IMR-90 (cell line): ENCODE data around the gene HOATZ. TPM values are rescaled to one million over a fixed set of nuclear protein-coding genes. Genes with fewer than 3 reads are reported as not detected.

ENCODE experiments used
- ATAC-seq: fragments of 200-7000 bp; cut with Tn5 transposase; 2 replicates; pipeline ENCODE4 v1.9.1; 2020; ENCODE audit warnings: low read depth, mild to moderate bottlenecking, moderate library complexity
- BruUV-seq: library from RNA; stranded (reverse); fragments of 400-500 nt; replicated peaks from 2 replicates; lab custom pipeline; 2021; lab: Mats Ljungman, UMichigan
- CTCF ChIA-PET: fragments of 300-600 bp; formaldehyde crosslinking; extraction: SDS; loops from one replicate; lab custom pipeline; 2021; ENCODE audit warnings: antibody characterized with exemption; lab: Yijun Ruan, JAX
- POLR2A ChIA-PET: fragments of 300-600 bp; sonication (Branson Sonifier 250); formaldehyde crosslinking; loops from one replicate; lab custom pipeline; 2022; ENCODE audit warnings: antibody characterized with exemption; ENCODE audit not compliant: unreplicated experiment; lab: Charles Lee
- DNase-seq: peaks from one replicate; pipeline ENCODE4 v3.0.0; 2013
- H2AFZ ChIP-seq: replicated peaks from 2 replicates; pipeline ENCODE3; 2013; ENCODE audit warnings: low read length, mild to moderate bottlenecking; ENCODE audit not compliant: poor library complexity
- H2AK5ac ChIP-seq: 2 replicates; pipeline ENCODE4 v1.6.1; 2013; ENCODE audit warnings: low read depth, low read length, inconsistent platforms
- H2AK9ac ChIP-seq: replicated peaks from 2 replicates; pipeline ENCODE3; 2013; ENCODE audit warnings: mild to moderate bottlenecking, low read depth, low read length, moderate library complexity; ENCODE audit not compliant: poor library complexity
- H2BK120ac ChIP-seq: 2 replicates; pipeline ENCODE4 v1.6.1; 2013; ENCODE audit warnings: low read depth, low read length, inconsistent platforms
- H2BK15ac ChIP-seq: 3 replicates; pipeline ENCODE4 v1.6.1; 2013; ENCODE audit warnings: low read depth, low read length, inconsistent platforms
- H2BK20ac ChIP-seq: 2 replicates; pipeline ENCODE4 v1.6.1; 2013; ENCODE audit warnings: low read depth, mild to moderate bottlenecking, inconsistent platforms, low read length, moderate library complexity
- H2BK5ac ChIP-seq: 2 replicates; pipeline ENCODE4 v1.6.1; 2013; ENCODE audit warnings: mild to moderate bottlenecking, low read depth, low read length, inconsistent platforms; ENCODE audit not compliant: poor library complexity, severe bottlenecking
- H3K14ac ChIP-seq: replicated peaks from 2 replicates; pipeline ENCODE4 v1.6.1; 2013; ENCODE audit warnings: low read depth, low read length, inconsistent platforms
- H3K18ac ChIP-seq: 2 replicates; pipeline ENCODE4 v1.6.1; 2013; ENCODE audit warnings: low read depth, low read length, control low read depth
- H3K23ac ChIP-seq: 2 replicates; pipeline ENCODE4 v1.6.1; 2013; ENCODE audit warnings: low read depth, low read length, inconsistent platforms
- H3K27ac ChIP-seq: 2 replicates; pipeline ENCODE4 v1.5.1; 2013; ENCODE audit warnings: mild to moderate bottlenecking, control low read depth, low read length; ENCODE audit not compliant: insufficient read depth
- H3K27me3 ChIP-seq: 2 replicates; pipeline ENCODE4 v1.6.1; 2013; ENCODE audit warnings: low read length; ENCODE audit not compliant: control insufficient read depth, insufficient read depth
- H3K36me3 ChIP-seq: 2 replicates; pipeline ENCODE4 v1.6.1; 2013; ENCODE audit warnings: low read length, mixed read lengths; ENCODE audit not compliant: control insufficient read depth, insufficient read depth
- H3K4ac ChIP-seq: 2 replicates; pipeline ENCODE4 v1.6.1; 2013; ENCODE audit warnings: low read depth, low read length, inconsistent platforms
- H3K4me1 ChIP-seq: 2 replicates; pipeline ENCODE4 v1.6.1; 2013; ENCODE audit warnings: low read length, mixed read lengths; ENCODE audit not compliant: control insufficient read depth, insufficient read depth
- H3K4me2 ChIP-seq: 2 replicates; pipeline ENCODE4 v1.6.1; 2013; ENCODE audit warnings: low read depth, mild to moderate bottlenecking, control low read depth, low read length, moderate library complexity
- H3K4me3 ChIP-seq: 2 replicates; pipeline ENCODE4 v1.5.1; 2013; ENCODE audit warnings: low read depth, mild to moderate bottlenecking, control low read depth, low read length, moderate library complexity; ENCODE audit not compliant: insufficient read depth
- H3K56ac ChIP-seq: 2 replicates; pipeline ENCODE4 v1.6.1; 2013; ENCODE audit warnings: low read length, inconsistent platforms; ENCODE audit not compliant: insufficient read depth; ENCODE audit errors: extremely low read depth
- H3K79me1 ChIP-seq, 2 experiments: 2 replicates each; pipeline ENCODE4 v1.6.1; 2013; ENCODE audit warnings: low read length in 2 of 2, inconsistent platforms in 1 of 2, low read depth in 1 of 2
- H3K9ac ChIP-seq: 2 replicates; pipeline ENCODE4 v1.6.1; 2013; ENCODE audit warnings: low read depth, low read length, control low read depth
- H3K9me1 ChIP-seq: 2 replicates; pipeline ENCODE4 v1.6.1; 2013; ENCODE audit warnings: low read length, inconsistent platforms; ENCODE audit not compliant: insufficient read depth
- H3K9me3 ChIP-seq: 2 replicates; pipeline ENCODE4 v1.6.1; 2013; ENCODE audit warnings: low read length; ENCODE audit not compliant: control insufficient read depth, insufficient read depth
- H4K20me1 ChIP-seq: 2 replicates; pipeline ENCODE4 v1.6.1; 2013; ENCODE audit warnings: low read length, inconsistent platforms; ENCODE audit not compliant: insufficient read depth
- H4K5ac ChIP-seq: 2 replicates; pipeline ENCODE4 v1.6.1; 2013; ENCODE audit warnings: mild to moderate bottlenecking, low read depth, low read length, control low read depth
- H4K8ac ChIP-seq, 2 experiments: 2 replicates each; pipeline ENCODE4 v1.6.1; 2013; ENCODE audit warnings: low read depth in 2 of 2, low read length in 2 of 2, control low read depth in 1 of 2, inconsistent platforms in 1 of 2
- H4K91ac ChIP-seq: 2 replicates; pipeline ENCODE4 v1.6.1; 2013; ENCODE audit warnings: low read depth, low read length, inconsistent platforms; ENCODE audit not compliant: insufficient read depth
- BHLHE40 ChIP-seq: fragments of 150-350 bp; IDR thresholded peaks from 2 replicates; pipeline ENCODE4 v1.6.1; 2016; ENCODE audit warnings: mild to moderate bottlenecking, low read depth, low read length
- CEBPB ChIP-seq: IDR thresholded peaks from 2 replicates; pipeline ENCODE4 v1.6.1; 2012; ENCODE audit warnings: low read depth, low read length, improper control_type of control experiment
- CHD1 ChIP-seq: IDR thresholded peaks from 2 replicates; pipeline ENCODE4 v1.6.1; 2012; ENCODE audit warnings: low read depth, low read length, improper control_type of control experiment
- CTCF ChIP-seq: conservative IDR thresholded peaks from 2 replicates; pipeline ENCODE4 v1.5.1; 2012; ENCODE audit warnings: mild to moderate bottlenecking, low read depth, low read length, improper control_type of control experiment
- FOS ChIP-seq: fragments of 150-350 bp; IDR thresholded peaks from 2 replicates; pipeline ENCODE4 v1.6.1; 2016; ENCODE audit warnings: low read depth, low read length
- MAZ ChIP-seq: IDR thresholded peaks from 2 replicates; pipeline ENCODE4 v1.6.1; 2012; ENCODE audit warnings: low read depth, mild to moderate bottlenecking, low read length, improper control_type of control experiment, moderate library complexity, borderline replicate concordance
- MXI1 ChIP-seq: IDR thresholded peaks from 2 replicates; pipeline ENCODE4 v1.6.1; 2012; ENCODE audit warnings: low read depth, mild to moderate bottlenecking, low read length, moderate library complexity, borderline replicate concordance
- NFE2L2 ChIP-seq: fragments of 150-350 bp; IDR thresholded peaks from 2 replicates; pipeline ENCODE4 v1.6.1; 2016; ENCODE audit warnings: low read depth, mild to moderate bottlenecking, low read length
- RAD21 ChIP-seq: IDR thresholded peaks from 2 replicates; pipeline ENCODE4 v1.6.1; 2012; ENCODE audit warnings: low read length, improper control_type of control experiment
- SMC3 ChIP-seq: fragments of 150-350 bp; IDR thresholded peaks from 2 replicates; pipeline ENCODE4 v1.6.1; 2016; ENCODE audit warnings: low read depth, mild to moderate bottlenecking, antibody characterized with exemption, low read length, moderate library complexity
- WGBS, 2 experiments: methylation state at CpG; one replicate each; pipeline versions ENCODE4 v1.1.5 to v1.1.7; 2013; ENCODE audit warnings: missing lambda C conversion rate in 2 of 2; ENCODE audit not compliant: insufficient read length in 1 of 2; ENCODE audit errors: extremely low coverage in 2 of 2; 5-methylcytosine and 5-hydroxymethylcytosine counted together
- dilution Hi-C: fragments of 300-500 bp; cut with HindIII; formaldehyde crosslinking; loops from one replicate; pipeline ENCODE4 v1.14.3; 2018; ENCODE audit warnings: low sequenced_read_pairs; ENCODE audit not compliant: unreplicated experiment
- in situ Hi-C: fragments of 300-500 bp; cut with MboI; formaldehyde crosslinking; loops from 3 replicates; pipeline ENCODE4 v1.14.3; 2019; ENCODE audit warnings: low sequenced_read_pairs, inconsistent platforms, mixed read lengths
- intact Hi-C: fragments of 100-400 bp; cut with micrococcal nuclease; formaldehyde crosslinking; loops from 2 replicates; pipeline ENCODE4 v1.10.0; 2022
- polyA plus RNA-seq, 3 experiments: library from polyadenylated mRNA; depleted of rRNA; stranded (reverse); fragments of >200 nt; gene quantifications; 2 replicates each; pipeline ENCODE4 v1.2.3, GENCODE V29; 2012; ENCODE audit warnings: low replicate concordance in 1 of 3
- total RNA-seq: library from RNA; depleted of rRNA; stranded (reverse); fragments of >200 nt; gene quantifications from 2 replicates; pipeline ENCODE4 v1.2.3, GENCODE V29; 2012

Gene HOATZ
- total and polyA plus RNA-seq, 2 of the 4 experiments (the other 2 are of a cell fraction) = not detected

DNA sequence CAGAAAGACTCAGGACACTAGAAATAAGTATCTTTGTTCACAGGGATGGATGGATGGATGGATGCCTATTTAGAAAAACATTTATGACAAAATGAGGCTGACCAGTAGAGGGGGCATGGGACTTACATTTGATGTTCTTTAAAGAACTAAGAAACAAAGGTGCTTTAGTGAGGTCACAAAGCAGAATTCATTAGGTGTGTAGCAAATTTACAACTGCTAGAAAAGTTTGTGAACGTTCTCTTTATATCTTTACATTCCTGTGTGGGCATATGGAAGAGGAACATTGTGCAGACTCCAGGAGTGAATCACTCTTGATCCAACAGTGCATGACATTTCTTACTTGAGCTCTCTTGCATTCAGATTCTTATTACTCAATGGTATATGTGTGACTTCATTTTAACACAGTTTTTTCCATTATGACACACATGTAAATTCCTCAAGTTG lies 71.8 kb downstream of the HOATZ start:
- in situ Hi-C loops = loop anchor here (5.0 to 25.0 kb wide), 2 partner anchors 256 to 401 kb away; no protein-coding TSS in a partner anchor
- no CpG with 5 or more reads among the region's 1 CpG for WGBS, 2 experiments
- POLR2A ChIA-PET = no interaction called here

More for the DNA sequence above, 71.8 kb downstream of the HOATZ start:
- H2AK9ac ChIP-seq = no peak overlapping the region
- H3K27ac ChIP-seq = no peak overlapping the region
- H2AFZ ChIP-seq = no peak overlapping the region
- no peak overlapping the region for H3K23ac ChIP-seq
- H3K18ac ChIP-seq = no peak overlapping the region
- peaks cover 6% of the 10 kb centered on the region for H3K4me1 ChIP-seq
- CTCF ChIA-PET = interaction anchor here (0.6 to 1.8 kb wide), 5 partner anchors 11 to 256 kb away, joined by 3 to 9 read pairs (median 4); no protein-coding TSS in a partner anchor
- intact Hi-C loops = loop anchor here (5.0 kb wide), 1 partner anchor 256 kb away; no protein-coding TSS in a partner anchor
- 0 out of 2 replicates have a peak, but pooled peaks cover 2% of the 10 kb centered on the region for H3K27me3 ChIP-seq
- H2BK15ac ChIP-seq = no peak overlapping the region
- no peak overlapping the region for H4K91ac ChIP-seq
- TF ChIP-seq MAZ (no peak), MXI1 (no peak), SMC3 (peak; percentile 45), CHD1 (no peak), RAD21 (peak; percentile 61), BHLHE40 (no peak), CEBPB (peak; percentile 70; the same call in 1 of the 2 replicates), CTCF (peak; percentile 63), FOS (no peak), NFE2L2 (no peak)
- no peak overlapping the region for H4K5ac ChIP-seq
- BruUV-seq = no TSS peak
- no peak overlapping the region for H3K4ac ChIP-seq
- no peak overlapping the region for H2AK5ac ChIP-seq
- H3K14ac ChIP-seq = no peak overlapping the region
- 0 out of 2 replicates have a peak, but pooled peaks cover 9% of the 10 kb centered on the region for H3K9me1 ChIP-seq
- no peaks in the 10 kb centered on the region for H3K79me1 ChIP-seq
- no peak overlapping the region for H2BK120ac ChIP-seq
- H3K9ac ChIP-seq = no peak overlapping the region
- no peak overlapping the region for H3K4me3 ChIP-seq
- H3K56ac ChIP-seq = no peak overlapping the region
- H4K8ac ChIP-seq = no peak overlapping the region
- H3K4me2 ChIP-seq = no peak overlapping the region
- H3K9me3 ChIP-seq = peaks cover 2% of the 10 kb centered on the region; the same call in 1 of the 2 replicates
- no peak overlapping the region for H2BK5ac ChIP-seq
- dilution Hi-C loops = no loop called here
- H4K20me1 ChIP-seq = no peaks in the 10 kb centered on the region
- DNase-seq (peak; percentile 66), ATAC-seq (peak; percentile 59)
- H3K36me3 ChIP-seq = no peaks in the 10 kb centered on the region
- no peak overlapping the region; the same call in 1 of the 2 replicates for H2BK20ac ChIP-seq
